Stimulated activated CD4-positive, alpha-beta T cell treated with anti-CD3 and anti-CD28 coated beads, Interleukin-1b, Interleukin-23, amount 100 ng/mL, for 24 hours (primary cell): ENCODE data around the gene APOL1.
"Not testable (repeated sequence)": the region's sequence is repeated elsewhere in the genome, so short reads cannot be mapped to it uniquely, and the experiment has no call there.

ENCODE experiments used
- DNase-seq, 4 experiments: peaks; one replicate each; pipeline ENCODE4 v3.0.0-alpha.2; 2020; ENCODE audit warnings: low read depth in 4 of 4, low spot score in 1 of 4

APOL1 gene

DNA sequence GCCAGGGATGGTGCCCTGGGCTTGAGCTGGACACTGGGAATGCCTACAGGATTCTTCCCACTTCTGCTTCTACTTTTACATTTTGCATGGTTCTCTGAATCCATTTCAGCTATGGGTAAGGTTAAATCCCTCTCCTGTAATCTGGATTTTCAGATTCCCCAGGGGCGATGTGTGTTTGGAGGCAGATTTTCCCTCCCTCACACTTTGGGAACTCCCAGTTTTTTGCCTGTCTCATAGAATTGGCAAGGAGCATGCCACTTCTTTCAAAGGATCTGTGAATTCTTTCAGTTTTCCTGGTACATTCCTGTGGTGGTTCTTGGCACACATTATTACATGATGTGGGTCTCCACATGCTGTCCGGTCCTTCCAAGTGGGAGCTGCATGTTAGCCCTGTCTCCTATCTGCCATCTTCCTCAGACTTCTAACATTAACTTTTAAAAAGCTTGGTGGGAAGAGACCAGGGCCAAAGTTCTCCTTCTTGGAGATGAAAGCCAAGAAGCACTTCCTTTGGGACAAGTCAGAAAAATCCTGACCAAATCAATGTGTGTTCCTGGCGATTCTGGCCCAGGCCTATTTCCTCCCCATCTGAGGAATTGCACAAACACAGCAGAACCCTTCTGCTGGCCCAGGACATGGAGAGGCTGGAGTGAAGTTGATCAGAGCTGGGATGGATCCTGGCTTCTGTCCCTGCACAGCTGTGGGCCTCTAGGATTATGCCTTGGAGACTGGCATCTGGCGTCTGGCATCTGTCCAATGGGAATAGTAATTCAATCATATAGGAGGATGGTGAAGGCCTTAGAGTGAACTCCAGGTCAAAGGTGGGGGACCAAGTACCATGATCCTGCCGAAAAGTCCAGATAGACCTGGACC, 8.2 kb upstream of the APOL1 start:
- no peak for DNase-seq

DNA sequence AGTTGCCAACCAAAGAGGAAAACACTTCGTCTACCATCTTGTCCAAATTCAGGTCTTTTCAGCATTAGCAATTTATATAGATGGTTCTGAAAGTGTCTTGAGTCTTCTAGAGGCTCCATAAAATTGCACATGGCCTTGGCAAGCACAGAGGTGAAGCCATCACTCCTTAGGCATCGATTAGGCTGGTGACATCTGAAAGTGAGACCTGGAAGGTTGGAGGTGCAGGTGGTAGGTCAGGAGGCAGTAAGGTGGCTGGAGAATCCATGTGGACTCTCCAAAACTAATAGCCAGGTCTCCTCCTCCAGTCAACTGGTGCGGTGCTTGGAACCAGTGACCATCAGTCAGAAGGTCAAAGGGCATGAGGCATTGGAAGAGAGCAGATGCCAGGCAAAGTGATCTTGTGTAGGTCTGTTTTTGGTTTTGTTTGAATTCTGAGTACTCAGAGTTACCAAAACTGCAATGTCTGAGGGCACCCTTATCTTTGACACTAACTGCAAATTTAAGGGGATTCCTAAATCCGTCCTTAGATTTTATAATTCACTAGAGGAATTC, 7.1 kb upstream of the APOL1 start:
- DNase-seq: no peak

DNA sequence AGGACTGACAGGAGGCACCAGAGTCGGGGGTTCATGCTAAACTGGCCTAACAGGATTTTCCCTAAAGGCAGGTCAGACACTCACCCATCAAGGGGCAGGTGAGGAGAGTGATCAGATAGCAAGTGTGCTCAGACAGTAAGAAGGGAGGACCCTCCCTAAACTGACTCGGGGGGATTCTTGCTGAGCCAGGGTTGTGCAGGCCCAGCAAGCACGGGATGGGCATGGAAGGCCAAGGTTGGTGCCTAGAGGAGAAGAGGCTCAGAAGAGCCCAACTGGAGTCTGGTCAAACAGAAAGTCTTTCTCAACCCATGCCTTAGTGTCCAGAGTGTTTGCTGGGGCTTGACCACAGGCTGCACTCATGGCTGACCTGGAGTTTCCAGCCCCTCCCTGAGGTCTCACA, 6.2 kb upstream of the APOL1 start:
- DNase-seq: no peak

DNA sequence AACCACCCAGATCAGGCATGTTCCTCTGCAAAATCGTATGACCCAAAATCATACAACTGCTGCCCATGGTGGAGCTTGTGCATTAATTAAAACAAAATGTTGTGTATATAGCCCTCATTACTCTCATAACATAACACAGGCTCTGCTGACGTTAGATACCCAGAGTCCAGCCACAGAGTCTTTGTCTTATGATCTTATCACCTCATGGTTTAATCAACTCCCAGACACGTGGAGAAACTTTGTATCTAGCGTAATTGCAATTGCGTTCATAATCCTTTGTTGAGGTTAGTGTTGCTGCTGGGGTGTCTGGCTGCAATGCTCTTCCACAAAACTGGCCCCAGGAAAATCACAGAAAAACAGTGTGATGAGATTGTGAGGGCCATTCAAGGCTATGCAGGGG, 5.0 kb upstream of the APOL1 start:
- no peak for DNase-seq

DNA sequence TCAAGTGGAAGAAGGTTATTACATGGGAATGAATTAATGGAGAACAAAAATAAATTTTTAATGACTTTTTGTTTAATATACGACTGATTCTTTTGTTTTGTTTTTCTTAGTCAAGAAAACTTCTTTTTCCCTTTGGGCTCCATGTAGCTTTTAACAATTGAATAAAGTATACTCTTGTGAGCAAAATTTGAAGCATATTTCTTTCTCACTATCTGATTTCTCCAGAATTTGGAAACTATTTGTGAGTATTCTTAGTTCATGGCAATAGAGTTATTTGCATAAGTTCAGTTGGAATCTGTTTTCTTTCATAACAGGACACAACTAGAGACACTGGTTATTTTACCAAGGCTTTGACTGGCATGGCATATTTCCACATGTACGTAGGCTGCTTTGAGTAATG, 3.8 kb upstream of the APOL1 start:
- no peak for DNase-seq

- not testable (repeated sequence) for DNase-seq
These were observed 2.5 kb upstream of the APOL1 start for GRCh38 chr22:36250292-36250960.

DNA sequence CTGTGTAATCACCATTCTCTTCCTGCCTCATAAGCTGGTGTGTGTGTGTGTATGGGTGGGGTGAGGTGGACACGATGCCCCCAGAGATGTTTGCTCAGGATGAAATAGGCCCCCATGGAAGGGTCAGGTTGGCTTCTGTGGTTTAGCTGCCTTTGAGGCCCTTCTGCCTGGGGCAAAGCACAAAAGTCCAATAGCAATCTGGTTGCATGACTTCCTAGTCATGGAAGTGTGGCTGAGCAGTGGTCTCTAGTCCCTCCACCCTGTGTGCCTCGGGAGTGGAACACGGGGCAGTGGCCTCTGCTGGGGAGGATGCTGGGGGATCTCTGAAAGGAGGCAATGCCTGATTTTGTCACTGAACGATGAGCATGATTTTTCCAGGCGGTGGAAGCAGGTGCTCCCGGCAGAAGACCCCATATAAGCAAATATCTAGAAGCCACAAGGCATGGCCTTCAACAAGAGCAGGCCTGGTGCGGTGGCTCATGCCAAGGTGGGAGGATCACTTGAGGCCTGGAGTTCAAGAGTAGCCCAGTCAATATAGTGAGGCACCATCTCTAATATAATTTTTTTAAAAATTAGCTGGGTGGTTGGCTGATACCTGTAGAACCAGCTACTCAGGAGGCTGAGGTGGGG, 839 bp upstream of the APOL1 start:
- DNase-seq: not testable (repeated sequence)

DNA sequence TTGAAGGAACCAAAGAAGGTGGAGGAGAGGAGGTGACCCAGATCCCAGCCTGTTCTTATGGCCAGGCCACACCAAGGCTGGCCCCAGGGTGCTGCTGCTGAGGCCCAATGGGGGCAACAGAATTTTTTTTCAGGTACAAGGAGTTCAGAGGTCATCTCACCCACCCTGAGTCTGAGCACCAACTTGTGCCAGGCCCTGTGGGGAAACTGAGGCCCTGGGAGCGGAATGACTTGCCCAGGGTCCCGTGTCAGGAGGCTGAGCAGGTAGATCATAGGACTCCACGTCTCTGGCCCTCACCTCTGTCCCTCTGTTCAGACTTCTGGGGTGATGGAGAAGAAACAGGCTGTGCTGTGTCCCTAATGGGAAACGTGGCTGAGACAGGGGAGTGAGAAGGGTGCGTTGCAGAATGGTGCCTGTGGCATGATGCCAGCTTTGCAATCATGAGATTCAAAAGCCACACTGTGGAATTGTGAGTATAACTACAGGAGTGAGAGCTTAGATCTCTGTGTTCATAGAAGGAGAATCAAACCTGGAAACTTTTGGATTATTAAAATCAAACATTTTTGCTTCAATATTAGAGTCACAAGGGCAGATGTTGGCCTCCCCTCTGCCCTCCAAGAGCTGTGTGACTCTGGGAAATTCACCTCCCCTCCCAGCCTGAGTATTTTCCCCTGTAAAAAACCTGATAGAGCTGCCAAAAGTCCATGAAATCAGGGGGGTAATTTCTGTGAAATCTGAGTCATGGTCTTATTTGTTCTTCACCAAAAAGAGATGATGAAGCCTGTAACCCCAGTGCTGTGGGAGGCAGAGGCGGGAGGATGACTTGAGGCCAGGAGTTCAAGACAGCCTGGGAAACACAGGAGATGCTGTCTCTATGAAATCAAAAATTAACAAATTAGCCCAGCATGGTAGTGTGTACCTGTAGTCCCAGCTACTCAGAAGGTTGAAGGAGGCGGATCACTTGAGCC, 874 bp downstream of the APOL1 start:
- no peak for DNase-seq

DNA sequence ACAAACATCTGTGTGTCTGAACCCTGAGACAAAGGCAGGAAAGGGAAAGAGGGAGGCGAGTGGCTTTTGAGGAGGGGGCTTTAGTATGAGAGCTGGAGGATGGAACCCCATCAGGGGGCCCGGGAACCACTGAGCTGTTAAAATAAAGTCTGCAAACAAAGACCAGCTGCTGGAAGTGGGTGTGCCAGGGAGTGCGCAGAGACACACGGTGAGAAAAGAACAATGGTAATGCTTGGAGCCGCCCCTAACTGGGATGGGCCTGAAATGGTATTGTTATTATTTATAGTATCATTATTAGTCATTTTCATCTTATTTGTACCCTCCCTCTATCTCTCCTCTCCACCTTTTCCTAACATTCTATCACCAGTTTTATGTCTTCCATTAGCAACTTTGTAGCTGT, 2.6 kb downstream of the APOL1 start:
- not testable (repeated sequence) for DNase-seq

DNA sequence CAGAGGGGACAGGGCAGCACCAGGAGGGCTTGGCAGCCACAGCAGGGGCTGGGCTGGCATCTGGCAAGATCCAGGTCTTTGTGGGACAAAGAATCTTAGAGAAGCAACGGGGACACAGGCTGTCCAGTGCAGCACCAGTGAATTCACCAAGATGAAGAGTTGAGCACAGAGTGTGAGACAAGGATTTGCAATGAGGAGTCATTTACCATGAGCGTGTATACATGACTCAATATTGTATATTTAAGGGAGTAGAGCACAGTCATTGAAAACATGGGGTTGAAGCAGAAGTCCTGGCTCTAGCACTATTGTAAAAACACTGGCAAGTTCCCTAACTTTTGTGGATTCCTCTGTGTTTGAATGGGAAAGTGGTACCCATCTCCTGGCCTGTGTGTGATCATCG, 3.5 kb downstream of the APOL1 start:
- no peak for DNase-seq

- DNase-seq: no peak
These were observed 4.4 kb downstream of the APOL1 start for GRCh38 chr22:36257308-36257707.

DNA sequence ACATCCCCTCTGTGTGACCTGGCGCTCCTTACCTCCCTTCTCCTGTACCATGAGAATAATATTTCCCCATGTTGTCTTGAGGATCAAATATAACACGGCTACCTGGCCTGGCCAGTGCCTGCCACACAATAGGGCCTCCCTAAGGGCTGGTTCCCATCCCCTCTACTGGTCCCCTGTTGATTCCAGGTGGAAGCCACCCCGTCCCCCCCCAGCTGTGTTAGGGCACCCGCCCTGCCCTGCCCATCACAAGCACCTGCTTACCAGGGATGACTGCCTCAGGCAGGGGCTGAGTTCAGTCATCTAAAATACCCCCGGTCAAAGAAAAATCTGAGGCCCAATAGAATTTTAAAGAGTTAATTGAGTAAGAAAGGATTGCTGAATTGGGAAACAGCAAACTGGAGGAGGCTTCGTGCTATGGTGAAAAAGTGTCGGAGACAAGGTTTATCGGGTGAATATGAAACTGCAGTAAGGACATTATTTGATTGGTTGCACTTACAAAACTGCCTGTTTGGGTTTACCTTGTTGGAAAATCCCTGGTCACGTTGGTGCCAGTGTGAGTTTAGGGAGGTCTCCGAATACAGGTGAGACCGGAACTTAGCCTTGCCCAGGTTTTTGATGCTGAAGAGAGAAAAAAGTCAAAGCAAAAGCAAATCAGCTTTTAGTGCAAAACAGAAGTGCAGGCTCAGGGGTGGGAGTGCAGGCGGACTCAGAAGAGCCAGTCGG, 5.2 kb downstream of the APOL1 start:
- no peak for DNase-seq

- no peak for DNase-seq
These were observed 6.0 kb downstream of the APOL1 start for GRCh38 chr22:36258701-36259614.

DNA sequence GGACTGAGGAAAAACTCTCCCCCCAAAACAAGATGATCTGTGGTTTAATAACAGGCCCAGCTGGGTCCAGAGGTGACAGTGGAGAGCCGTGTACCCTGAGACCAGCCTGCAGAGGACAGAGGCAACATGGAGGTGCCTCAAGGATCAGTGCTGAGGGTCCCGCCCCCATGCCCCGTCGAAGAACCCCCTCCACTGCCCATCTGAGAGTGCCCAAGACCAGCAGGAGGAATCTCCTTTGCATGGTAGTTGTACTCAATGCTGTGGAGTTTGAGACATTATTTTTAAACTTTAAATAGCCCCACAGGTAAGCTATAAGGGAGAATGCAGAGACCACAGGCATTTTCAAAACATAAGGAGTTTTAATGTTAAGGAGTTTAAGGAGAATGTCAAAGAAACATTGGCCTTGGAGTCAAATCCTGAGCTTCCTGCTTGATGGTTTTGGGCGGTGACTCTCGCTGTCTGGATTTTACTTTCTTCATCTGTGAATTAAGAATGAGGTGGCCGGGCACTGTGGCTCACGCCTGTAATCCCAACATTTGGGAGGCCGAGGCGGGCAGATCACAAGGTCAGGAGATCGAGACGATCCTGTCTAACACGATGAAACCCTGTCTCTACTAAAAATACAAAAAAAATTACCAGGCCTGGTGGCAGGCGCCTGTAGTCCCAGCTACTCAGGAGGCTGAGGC, 6.8 kb downstream of the APOL1 start:
- DNase-seq: no peak

DNA sequence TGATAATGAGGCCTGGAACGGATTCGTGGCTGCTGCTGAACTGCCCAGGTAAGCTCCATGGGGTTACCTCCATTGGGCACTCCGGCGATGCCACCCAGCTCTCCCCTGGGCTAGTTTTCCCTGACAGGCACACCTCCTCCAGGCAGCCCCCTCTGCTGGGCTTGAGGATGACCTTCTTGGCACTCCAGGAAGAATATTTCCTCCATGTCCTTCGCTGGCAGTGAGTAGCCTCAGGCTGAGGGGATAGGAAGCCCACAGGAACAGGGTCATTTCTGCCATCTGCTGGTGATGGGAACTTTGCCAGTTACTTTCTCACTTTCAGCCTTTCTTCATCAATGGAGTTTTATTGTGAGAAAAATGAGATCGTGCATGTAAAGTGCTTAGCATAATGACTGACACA, 8.7 kb downstream of the APOL1 start:
- not testable (repeated sequence) for DNase-seq

DNA sequence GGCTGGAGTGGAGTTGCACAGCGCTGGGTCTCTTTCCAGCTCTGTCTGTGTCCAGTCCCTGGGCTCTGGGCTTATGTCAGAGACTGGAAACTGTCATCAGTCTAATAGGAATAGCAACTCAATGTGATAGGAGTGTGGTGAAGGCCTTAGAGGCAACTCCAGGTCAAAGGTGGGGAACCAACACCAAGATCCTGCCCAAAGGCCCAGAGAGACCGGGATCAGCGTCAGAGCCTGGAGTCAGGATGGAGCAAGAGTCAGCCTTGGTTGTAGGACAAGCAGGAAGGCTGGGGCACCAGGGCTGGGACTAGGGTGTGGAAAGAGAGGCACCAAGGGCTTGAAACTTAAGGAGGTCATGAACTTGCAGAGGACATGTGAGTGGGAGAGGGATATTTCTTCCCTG, 9.4 kb downstream of the APOL1 start:
- DNase-seq: not testable (repeated sequence)

- not testable (repeated sequence) for DNase-seq
These were observed 10.3 kb downstream of the APOL1 start for GRCh38 chr22:36263216-36263673.
